Measurements from ENCODE around the gene ALDOB. TPM values are rescaled to one million over a fixed set of nuclear protein-coding genes. Genes with fewer than 3 reads are reported as not detected.

ALDOB gene
- total and polyA plus RNA-seq, 2 of the 13 experiments (the other 11 are each of a cell fraction or from before 2014, with no cell fraction given): 0.29 to 0.97 TPM

GRCh38 chr9:101421653-101422065 lies 13.9 kb downstream of the ALDOB start (continued):
- TF ChIP-seq, protein P1, sequence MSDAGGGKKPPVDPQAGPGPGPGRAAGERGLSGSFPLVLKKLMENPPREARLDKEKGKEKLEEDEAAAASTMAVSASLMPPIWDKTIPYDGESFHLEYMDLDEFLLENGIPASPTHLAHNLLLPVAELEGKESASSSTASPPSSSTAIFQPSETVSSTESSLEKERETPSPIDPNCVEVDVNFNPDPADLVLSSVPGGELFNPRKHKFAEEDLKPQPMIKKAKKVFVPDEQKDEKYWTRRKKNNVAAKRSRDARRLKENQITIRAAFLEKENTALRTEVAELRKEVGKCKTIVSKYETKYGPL (CRISPR knock-in tag; IDR thresholded peaks at IDR 0.05): no peak
- TF ChIP-seq ZNF292 (CRISPR knock-in tag; IDR thresholded peaks at IDR 0.05; ENCODE audit: borderline replicate concordance, low read depth) (peak; percentile 91; the same call in 1 of the 2 replicates), SKI (IDR thresholded peaks at IDR 0.05; ENCODE audit: partially characterized antibody) (peak; percentile 99), ZNF772 (CRISPR knock-in tag; IDR thresholded peaks at IDR 0.05) (no peak), NCOA2 (CRISPR knock-in tag; IDR thresholded peaks at IDR 0.05) (peak; percentile 87), ZNF782 (CRISPR knock-in tag; IDR thresholded peaks at IDR 0.05; ENCODE audit: borderline replicate concordance) (no peak), U2AF2 (IDR thresholded peaks at IDR 0.05; ENCODE audit: low read depth, low read length) (no peak), ZNF652 (CRISPR knock-in tag; IDR thresholded peaks at IDR 0.05; ENCODE audit: borderline replicate concordance, low read depth) (peak; percentile 30; the same call in 1 of the 2 replicates), MYNN (CRISPR knock-in tag; IDR thresholded peaks at IDR 0.05; ENCODE audit: low read depth) (no peak), NR3C1 (CRISPR knock-in tag; IDR thresholded peaks at IDR 0.05) (no peak), NCOA1 (CRISPR knock-in tag; IDR thresholded peaks at IDR 0.05) (no peak), BATF2 (CRISPR knock-in tag; IDR thresholded peaks at IDR 0.05) (no peak), ZNF430 (CRISPR knock-in tag; IDR thresholded peaks at IDR 0.05) (no peak), CTCF (CRISPR knock-in tag; IDR thresholded peaks at IDR 0.05) (peak; percentile 18; the same call in 1 of the 2 replicates), ZNF776 (CRISPR knock-in tag; IDR thresholded peaks at IDR 0.05) (no peak), ZNF180 (CRISPR knock-in tag; IDR thresholded peaks at IDR 0.05; ENCODE audit: borderline replicate concordance, low read depth) (no peak)
- TF ChIP-seq, protein P2, sequence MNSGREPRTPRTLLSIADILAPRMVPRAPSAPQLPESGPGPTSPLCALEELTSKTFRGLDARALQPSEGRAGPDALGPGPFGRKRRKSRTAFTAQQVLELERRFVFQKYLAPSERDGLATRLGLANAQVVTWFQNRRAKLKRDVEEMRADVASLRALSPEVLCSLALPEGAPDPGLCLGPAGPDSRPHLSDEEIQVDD (CRISPR knock-in tag; IDR thresholded peaks at IDR 0.05; ENCODE audit: borderline replicate concordance): no peak
- TF ChIP-seq, protein P3, sequence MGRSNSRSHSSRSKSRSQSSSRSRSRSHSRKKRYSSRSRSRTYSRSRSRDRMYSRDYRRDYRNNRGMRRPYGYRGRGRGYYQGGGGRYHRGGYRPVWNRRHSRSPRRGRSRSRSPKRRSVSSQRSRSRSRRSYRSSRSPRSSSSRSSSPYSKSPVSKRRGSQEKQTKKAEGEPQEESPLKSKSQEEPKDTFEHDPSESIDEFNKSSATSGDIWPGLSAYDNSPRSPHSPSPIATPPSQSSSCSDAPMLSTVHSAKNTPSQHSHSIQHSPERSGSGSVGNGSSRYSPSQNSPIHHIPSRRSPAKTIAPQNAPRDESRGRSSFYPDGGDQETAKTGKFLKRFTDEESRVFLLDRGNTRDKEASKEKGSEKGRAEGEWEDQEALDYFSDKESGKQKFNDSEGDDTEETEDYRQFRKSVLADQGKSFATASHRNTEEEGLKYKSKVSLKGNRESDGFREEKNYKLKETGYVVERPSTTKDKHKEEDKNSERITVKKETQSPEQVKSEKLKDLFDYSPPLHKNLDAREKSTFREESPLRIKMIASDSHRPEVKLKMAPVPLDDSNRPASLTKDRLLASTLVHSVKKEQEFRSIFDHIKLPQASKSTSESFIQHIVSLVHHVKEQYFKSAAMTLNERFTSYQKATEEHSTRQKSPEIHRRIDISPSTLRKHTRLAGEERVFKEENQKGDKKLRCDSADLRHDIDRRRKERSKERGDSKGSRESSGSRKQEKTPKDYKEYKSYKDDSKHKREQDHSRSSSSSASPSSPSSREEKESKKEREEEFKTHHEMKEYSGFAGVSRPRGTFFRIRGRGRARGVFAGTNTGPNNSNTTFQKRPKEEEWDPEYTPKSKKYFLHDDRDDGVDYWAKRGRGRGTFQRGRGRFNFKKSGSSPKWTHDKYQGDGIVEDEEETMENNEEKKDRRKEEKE (IDR thresholded peaks at IDR 0.05): no peak
- TF ChIP-seq, protein P4, sequence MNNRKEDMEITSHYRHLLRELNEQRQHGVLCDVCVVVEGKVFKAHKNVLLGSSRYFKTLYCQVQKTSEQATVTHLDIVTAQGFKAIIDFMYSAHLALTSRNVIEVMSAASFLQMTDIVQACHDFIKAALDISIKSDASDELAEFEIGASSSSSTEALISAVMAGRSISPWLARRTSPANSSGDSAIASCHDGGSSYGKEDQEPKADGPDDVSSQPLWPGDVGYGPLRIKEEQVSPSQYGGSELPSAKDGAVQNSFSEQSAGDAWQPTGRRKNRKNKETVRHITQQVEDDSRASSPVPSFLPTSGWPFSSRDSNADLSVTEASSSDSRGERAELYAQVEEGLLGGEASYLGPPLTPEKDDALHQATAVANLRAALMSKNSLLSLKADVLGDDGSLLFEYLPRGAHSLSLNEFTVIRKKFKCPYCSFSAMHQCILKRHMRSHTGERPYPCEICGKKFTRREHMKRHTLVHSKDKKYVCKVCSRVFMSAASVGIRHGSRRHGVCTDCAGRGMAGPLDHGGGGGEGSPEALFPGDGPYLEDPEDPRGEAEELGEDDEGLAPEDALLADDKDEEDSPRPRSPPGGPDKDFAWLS (CRISPR knock-in tag; IDR thresholded peaks at IDR 0.05; ENCODE audit: borderline replicate concordance): no peak
- TF ChIP-seq, protein P5, sequence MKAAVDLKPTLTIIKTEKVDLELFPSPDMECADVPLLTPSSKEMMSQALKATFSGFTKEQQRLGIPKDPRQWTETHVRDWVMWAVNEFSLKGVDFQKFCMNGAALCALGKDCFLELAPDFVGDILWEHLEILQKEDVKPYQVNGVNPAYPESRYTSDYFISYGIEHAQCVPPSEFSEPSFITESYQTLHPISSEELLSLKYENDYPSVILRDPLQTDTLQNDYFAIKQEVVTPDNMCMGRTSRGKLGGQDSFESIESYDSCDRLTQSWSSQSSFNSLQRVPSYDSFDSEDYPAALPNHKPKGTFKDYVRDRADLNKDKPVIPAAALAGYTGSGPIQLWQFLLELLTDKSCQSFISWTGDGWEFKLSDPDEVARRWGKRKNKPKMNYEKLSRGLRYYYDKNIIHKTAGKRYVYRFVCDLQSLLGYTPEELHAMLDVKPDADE (CRISPR knock-in tag; IDR thresholded peaks at IDR 0.05): no peak
